Measurements from ENCODE around the gene GPRIN1. TPM values are rescaled to one million over a fixed set of nuclear protein-coding genes. Genes with fewer than 3 reads are reported as not detected.

GPRIN1 gene
- total RNA-seq, 1 donor from 2014 or later, result 0.41 TPM

DNA sequence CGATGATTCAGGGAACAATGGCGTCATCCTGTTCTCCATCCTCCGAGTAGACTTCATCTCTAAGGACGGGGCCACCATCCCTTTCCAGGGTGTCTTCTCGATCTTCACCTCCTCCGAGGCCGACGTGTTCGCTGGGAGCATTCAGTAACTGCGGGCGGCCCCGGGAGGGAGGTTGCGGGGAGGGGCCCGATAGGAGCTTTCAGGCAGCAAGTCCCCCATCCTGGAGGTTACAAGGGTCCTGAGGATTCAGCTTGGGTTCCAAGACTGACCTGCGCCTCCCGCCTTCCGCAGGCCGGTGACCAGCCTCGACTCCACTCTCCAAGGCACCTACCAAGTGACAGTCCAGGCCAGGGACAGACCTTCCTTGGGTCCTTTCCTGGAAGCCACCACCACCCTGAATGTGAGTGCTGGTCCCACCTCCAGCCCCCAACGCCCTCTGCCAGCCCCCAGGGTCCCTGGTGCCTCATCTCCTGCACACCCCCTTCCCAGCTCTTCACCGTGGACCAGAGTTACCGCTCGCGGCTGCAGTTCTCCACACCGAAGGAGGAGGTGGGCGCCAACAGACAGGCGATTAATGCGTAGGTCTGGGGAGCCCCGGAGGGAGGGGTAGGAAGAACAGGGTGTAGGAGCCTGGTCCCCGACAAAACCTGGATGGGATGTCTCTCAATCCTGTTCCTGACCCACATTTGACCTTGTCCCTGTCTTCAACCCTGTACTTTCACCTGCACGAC, 20.8 kb downstream of the GPRIN1 start:
- no peak for ATAC-seq
- DNase-seq (ENCODE audit: missing footprints), result no peak
- intact Hi-C loops (cut with DNase I), result no loop called here

DNA sequence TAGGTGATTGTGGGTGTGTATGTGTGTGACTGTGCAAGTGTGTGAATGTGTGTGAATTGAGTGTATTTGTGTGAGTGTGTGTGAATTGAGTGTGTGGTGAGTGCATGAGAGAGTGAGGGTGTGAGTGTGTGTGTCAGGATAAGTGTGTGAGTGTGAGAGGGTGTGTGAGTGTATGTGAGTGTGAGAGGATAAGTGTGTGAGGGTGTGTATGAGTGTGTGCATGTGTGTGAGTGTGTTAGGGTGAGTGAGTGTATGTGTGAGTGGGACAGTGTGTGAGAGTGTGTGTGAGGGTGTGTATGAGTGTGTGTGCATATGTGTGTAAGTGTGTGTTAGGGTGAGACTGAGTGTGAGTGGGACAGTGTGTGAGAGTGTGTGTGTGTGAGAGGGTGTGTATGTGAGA, 21.7 kb downstream of the GPRIN1 start:
- DNase-seq (ENCODE audit: missing footprints), result no peak
- ATAC-seq, result no peak
- intact Hi-C loops (cut with DNase I), result no loop called here

DNA sequence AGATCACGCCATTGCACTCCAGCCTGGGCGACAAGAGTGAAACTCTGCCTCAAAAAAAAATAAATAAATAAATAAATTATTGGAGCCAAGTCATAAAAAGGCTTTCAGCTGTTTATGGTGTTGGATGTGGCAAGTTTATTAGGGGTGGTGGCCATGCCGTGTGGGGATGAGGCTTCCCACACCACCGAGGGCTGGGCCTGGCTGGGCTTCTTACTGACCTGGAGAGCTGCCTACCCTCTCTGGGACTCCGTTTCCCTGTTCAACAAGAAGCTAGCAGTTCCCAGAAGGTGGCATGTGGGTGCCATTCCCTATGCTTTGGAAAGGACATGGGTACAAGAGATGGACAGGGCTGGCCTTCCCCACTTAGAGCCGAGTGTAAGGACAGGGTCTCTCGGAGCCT, 22.6 kb downstream of the GPRIN1 start:
- no peak for DNase-seq (ENCODE audit: missing footprints)
- intact Hi-C loops (cut with DNase I), result no loop called here
- no peak for ATAC-seq

DNA sequence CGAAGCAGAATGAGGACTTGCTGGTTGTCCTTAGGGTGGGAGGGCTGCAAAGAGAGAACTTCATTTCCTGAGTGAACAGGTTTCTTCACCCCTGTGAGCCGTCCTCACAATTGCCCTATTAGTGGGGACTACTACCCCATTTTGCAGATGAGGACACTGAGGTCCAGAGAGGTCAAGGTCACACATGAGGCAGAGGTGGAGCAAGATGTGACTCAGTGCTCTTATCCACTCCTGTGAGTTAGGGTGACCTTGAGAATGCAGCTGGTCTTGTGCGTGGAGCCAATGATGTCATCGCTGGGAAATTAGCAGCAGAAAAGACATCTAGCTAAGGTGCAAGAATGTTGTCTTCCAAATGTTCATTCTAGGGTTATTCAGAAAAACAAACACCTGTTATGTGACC, 26.9 kb downstream of the GPRIN1 start:
- DNase-seq (ENCODE audit: missing footprints) (no peak), ATAC-seq (no peak)
- intact Hi-C loops (cut with DNase I), result no loop called here

DNA sequence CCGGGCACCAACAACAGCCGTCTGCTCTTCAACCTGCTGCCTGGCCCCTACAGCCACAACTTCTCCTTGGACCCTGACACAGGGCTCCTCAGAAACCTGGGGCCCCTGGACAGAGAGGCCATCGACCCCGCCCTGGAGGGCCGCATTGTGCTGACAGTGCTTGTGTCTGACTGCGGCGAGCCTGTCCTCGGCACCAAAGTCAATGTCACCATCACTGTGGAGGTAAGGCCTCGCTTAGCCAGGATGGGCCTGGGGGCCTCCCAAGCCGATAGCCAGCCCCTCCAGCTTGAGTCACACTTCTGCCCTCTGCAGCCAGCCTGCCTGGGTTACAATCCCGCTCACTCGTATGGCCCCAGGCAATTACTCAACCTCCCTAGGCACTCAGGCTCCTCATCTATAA, 28.6 kb downstream of the GPRIN1 start:
- intact Hi-C loops (cut with DNase I), result no loop called here
- DNase-seq (ENCODE audit: missing footprints), result peak; percentile 17
- no peak for ATAC-seq

DNA sequence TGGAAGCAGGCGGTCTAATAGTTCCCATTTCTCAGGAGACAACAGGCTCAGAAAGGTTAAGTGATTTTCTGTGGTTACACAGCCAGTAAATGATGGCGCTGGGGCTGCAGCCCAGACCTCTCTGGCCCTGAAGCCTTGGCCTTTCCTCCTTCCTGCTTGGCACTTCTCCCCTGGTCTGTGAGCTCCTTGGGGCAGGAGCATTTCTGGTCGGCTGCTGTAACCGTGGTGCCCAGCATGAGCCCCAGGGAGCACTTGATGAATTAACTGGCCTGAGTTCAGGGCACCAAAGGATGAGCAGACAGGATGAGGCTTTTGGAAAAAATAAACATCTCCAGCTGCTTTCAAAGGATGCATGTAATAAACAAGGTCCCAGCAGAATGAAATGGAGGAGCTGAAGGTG, 30.6 kb downstream of the GPRIN1 start:
- no peak for ATAC-seq
- intact Hi-C loops (cut with DNase I), result no loop called here
- DNase-seq (ENCODE audit: missing footprints), result peak; percentile 22

DNA sequence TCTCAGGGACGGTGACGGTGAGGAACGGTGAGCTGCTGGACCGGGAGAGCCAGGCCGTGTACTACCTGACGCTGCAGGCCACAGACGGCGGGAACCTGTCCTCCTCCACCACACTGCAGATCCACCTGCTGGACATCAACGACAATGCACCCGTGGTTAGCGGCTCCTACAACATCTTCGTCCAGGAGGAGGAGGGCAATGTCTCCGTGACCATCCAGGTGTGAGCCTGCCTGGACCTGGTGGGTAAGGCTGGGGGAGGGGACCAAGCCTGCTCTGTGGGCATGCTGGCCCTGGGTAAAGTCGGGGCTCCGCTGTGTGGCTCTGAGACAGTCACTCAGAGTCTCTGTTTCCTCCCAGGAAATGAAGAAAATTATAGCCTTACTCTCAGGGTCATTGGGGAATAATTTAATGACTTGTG, 31.6 kb downstream of the GPRIN1 start:
- DNase-seq (ENCODE audit: missing footprints) (peak; percentile 65), ATAC-seq (no peak)
- intact Hi-C loops (cut with DNase I), result no loop called here

DNA sequence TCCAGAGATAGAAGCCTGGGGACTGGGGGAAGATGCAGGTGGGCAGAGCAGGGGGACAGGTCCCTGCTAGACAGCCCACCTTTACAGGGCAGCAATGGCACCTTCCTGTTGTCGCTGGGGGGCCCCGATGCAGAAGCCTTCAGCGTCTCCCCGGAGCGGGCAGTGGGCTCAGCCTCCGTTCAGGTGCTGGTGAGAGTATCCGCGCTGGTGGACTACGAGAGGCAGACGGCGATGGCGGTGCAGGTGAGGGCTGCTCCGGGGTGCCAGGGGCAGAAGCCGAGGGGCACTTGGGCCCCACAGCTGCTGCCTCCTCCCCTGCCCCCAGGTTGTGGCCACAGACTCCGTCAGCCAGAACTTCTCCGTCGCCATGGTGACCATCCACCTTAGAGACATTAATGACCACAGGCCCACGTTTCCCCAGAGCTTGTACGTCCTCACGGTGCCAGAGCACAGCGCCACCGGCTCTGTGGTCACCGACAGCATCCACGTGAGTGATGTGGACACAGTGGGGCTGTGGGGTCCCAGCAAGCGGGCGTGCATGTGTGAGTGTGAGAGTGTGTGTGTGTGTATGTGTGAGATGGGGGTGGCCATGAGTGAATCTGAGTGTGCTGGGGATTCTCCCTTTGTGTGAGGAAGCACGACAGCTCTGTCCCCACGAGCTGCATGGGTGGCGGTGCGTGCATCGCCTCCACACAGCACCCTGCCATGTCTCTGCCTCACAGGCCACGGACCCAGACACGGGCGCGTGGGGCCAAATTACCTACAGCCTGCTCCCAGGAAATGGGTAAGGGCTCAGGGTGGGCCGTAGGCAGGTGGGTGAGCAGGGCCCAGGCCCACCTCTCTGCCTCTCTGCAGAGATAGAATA, 32.4 kb downstream of the GPRIN1 start:
- DNase-seq (ENCODE audit: missing footprints) (peak; percentile 55), ATAC-seq (no peak)
- intact Hi-C loops (cut with DNase I), result no loop called here

DNA sequence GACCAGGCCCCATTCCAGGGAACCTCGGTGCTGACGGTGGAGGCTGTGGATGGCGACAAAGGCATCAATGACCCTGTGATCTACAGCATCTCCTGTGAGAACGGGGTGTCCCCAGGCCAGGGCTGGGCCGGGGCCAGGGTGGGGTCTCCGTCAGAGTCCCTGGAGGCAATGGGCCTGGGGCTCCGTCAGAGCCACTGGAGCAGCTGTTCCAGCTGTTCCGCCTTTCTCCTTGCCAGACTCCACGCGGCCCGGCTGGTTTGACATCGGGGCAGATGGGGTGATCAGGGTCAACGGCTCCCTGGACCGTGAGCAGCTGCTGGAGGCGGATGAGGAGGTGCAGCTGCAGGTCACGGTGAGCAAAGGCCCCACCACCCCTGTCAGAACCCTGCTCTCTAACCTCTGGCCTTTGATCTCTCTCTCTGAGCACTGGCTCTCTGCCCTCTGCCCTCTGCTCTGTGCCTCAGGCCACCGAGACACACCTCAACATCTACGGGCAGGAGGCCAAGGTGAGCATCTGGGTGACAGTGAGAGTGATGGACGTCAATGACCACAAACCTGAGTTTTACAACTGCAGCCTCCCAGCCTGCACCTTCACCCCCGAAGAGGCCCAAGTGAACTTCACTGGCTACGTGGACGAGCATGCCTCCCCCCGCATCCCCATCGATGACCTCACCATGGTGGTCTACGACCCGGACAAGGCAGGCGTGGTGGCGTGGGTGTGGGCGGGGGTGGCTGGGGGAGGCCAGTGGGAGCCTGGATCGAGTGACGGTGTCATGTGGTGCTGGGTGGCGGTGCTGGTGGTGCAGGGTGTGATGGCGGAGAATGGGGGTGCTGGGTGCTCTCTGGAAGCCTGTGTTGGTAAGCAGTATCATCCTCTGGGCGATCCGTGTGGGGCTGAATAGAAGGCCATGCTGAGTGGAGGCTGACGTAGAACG, 34.2 kb downstream of the GPRIN1 start:
- intact Hi-C loops (cut with DNase I), result no loop called here

DNA sequence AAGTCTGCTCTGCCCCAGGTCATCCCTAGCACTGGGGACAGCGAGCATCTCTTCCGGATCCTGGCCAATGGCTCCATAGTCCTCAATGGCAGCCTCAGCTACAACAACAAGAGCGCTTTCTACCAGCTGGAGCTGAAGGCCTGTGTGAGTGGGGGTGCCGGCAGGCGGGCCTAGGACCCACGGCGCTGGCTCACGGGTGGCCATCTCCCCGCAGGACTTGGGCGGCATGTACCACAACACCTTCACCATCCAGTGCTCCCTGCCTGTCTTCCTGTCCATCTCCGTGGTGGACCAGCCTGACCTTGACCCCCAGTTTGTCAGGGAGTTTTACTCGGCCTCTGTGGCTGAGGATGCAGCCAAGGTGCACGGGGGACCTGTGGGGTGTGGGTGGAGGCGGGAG, 34.9 kb downstream of the GPRIN1 start:
- peak; percentile 32 for DNase-seq (ENCODE audit: missing footprints)
- intact Hi-C loops (cut with DNase I), result no loop called here
- no peak for ATAC-seq

More for the DNA sequence above, 34.2 kb downstream of the GPRIN1 start:
- DNase-seq (ENCODE audit: missing footprints) (peak; percentile 60), ATAC-seq (no peak)

DNA sequence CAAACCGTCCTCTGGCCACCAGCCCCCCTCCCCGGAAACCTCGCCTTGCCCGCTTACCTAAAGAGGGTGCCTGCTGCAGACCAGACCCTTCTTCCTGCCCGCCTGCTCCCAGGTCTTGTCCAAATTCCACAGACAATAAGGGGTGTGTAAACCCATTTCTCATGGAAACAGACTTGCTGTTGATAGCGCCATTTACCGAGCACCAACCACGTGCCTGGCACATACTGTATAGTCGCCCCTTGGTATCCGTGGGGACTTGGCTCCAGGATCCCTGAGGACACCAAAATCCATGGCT, 35.7 kb downstream of the GPRIN1 start:
- DNase-seq (ENCODE audit: missing footprints) (no peak), ATAC-seq (no peak)
- intact Hi-C loops (cut with DNase I), result loop anchor here (1.0 kb wide), 1 partner anchor 73 kb away; the partner anchor contains the start of gene TSPAN17

DNA sequence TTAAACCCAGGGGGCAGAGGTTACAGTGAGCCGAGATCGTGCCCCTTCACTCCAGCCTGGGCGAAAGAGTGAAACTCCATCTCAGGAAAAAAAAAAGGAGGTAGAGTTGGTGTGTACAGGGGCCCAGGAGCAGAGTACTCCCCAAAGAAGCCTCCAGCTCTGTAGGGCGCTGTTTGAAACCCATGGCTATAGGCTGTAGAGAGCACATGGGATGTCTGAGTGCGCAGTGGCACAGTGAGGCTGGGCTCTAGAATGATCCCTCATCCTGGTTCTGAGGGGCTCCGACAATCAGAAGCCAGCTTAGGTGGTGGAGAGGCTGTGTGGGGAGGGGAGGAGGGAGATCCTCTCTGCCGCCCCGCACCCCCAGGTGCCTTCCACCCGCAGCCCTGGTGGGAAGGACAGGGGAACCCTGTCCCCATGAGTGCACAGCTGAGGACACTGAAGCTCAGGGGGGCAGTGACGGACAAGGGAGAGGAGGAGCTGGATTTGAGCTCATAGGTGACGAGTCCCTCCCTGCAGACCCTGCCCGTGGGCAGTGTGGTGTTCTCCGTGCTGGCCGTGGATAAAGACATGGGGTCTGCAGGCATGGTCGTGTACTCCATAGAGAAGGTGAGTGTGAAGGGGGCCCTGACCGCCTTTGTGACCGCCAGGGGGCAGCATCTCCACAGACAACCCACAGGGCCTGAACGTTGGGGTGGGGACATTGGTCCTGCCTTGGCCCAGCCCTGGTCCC, 36.2 kb downstream of the GPRIN1 start:
- ATAC-seq, result peak; percentile 82
- intact Hi-C loops (cut with DNase I), result loop anchor here (1.0 kb wide), 1 partner anchor 74 kb away; the partner anchor contains the start of gene TSPAN17
- peak; percentile 84 for DNase-seq (ENCODE audit: missing footprints)

DNA sequence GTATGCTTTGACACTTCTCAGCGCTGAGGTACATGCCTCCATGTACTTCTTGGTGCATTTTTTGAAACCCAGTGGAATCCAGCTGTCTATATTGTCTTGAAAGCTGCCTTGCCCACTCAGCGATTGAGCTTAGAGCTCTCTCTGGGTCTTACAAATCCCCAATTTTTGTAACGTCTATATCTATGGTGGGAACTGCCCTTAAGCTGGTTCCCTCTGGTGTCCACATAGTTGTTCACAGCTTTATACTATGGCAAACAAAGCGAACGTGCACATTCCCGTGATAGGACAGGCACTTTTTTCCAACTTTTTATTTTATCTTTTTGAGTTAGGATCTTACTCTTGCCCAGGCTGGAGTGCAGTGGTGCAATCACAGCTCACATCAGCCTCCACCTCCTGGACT, 39.9 kb downstream of the GPRIN1 start:
- ATAC-seq, result no peak
- DNase-seq (ENCODE audit: missing footprints), result no peak
- intact Hi-C loops (cut with DNase I), result no loop called here

DNA sequence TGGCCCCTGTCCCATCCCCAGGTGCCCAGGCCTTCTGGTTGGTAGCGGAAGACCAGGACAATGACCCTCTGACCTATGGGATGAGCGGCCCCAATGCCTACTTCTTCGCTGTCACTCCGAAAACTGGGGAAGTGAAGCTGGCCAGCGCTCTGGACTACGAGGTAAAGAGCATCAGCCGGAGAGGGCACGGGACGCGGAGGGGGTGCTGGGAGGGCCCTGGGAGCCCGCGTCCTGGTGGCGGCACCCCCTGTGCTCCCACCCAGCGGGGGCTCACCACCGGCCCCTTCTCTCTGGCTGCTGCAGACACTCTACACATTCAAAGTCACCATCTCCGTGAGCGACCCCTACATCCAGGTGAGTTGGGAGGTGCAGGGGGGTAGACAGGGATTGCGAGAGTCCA, 41.3 kb downstream of the GPRIN1 start:
- intact Hi-C loops (cut with DNase I), result no loop called here
- DNase-seq (ENCODE audit: missing footprints) (peak; percentile 16), ATAC-seq (no peak)

DNA sequence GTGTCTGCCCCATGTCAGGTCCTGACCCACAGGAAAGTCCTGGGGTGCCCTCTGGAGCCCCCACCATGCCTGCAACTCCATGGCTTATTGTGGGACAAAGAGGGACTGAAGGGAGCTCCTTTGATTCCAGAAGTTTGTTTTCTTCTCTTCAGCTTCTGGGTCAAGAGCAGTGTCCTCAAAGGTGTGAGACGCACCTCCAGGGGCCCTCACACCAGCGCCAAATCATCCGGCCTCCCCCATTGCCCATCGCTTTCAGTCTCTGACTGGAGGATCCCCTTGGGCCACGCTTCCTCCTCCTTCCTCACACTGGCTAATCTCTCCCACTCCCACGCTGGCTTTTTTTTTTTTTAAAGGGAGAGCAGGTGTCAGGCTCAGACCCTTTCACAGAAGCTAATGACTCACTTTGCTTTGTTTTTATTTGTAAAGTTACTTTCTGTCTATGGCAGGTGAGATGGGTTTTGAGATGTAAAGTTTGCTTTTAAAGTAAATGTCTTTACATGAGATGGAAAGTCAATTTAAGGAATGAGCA, 44.1 kb downstream of the GPRIN1 start:
- DNase-seq (ENCODE audit: missing footprints), result no peak
- ATAC-seq, result no peak
- intact Hi-C loops (cut with DNase I), result no loop called here

DNA sequence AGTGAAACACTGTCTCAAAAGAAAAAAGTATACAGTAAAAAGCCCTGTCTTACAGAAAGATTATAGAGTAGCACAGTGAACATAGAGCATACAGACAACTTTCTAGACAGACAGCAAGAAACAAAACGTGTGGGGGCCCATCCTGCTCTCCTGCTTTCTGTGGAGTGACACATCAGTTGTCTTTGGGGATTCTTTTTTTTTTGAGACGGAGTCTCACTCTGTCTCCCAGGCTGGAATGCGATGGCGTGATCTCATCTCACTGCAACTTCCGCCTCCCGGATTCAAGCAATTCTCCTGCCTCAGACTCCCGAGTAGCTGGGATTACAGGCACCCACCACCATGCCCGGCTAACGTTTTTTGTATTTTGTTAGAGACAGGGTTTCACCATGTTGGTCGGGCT, 46.0 kb downstream of the GPRIN1 start:
- ATAC-seq (no peak), DNase-seq (ENCODE audit: missing footprints) (no peak)
- intact Hi-C loops (cut with DNase I), result no loop called here

DNA sequence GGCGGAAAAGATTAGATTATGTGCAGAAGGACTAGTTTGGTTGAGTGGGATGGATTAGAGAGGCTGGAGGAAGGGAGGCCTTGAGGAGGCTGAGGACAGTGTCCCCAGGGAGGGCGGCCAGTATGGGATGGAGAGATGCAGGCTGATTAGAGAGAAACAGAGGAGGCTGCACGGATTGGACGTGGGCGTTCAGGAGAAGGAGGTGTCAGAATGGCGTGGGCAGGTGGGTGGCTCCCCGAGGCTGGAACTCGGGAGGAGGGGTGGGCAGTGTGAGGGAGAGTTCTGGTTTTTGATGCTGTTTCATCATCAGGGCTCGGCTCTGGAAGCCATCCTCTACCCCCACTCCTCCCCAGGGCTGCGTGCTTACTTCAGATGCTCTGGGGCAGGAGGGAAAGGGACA, 47.8 kb downstream of the GPRIN1 start:
- no peak for ATAC-seq
- intact Hi-C loops (cut with DNase I), result no loop called here
- DNase-seq (ENCODE audit: missing footprints), result peak; percentile 34

DNA sequence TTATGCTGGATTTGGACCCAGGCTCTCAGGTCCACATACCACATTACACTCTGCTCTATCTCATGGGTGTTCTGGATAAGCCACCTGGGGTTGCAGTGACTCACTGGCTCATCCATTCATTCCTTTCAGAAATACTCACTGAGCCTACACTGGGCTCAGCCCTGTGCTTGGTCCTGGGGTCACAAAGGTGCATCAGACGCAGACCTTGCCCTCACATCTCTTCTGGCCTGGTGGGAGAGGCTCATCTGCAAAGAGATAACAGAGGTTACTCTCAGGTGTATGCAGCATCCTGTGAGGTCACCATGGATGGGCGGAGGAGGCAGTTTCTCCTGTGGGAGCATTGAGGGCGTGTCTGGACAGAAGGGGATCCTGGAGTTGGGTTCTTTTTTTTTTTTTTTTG, 48.7 kb downstream of the GPRIN1 start:
- ATAC-seq (no peak), DNase-seq (ENCODE audit: missing footprints) (no peak)
- intact Hi-C loops (cut with DNase I), result no loop called here

Data from Right ventricle myocardium inferior (tissue), 1 donor.